ENCODE results near the gene NRDE2. TPM values are rescaled to one million over a fixed set of nuclear protein-coding genes. Genes with fewer than 3 reads are reported as not detected.

The NRDE2 gene
- total and polyA plus RNA-seq, 2 experiments from 2014 or later, result 20.0 to 21.9 TPM

DNA sequence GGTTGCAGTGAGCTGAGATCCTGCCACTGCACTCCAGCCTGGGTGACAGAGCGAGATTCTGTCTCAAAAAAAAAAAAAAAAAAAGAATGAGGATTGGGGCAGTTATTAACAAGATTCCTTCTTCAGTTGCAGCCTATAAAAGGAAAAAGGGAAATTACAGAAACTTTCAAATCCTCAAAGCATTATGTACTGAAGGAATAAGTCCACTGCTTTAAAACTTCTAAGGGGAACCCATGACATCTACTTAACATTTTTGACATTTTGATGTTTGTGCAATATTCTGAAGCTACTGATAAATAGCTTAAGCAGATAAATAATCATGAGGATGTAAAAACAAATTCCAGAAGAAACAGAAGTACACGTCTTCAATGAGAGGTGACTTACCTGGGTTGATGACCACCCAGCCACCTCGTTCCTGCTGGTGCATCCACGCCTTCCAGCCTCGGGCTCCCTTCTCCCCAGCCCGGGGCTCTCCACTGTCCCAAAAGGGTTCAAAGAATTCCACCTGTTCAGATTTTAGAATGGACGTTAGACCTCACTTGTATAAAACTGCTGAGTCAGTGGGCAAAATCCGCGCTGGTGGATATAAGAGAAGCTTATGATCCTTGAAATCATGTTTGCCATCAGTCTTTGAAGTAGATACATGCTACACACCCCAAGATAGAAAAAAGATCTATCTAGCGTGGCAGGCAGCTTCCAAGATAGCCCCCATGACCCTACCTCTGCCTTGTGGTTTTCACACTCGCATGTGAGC is 33.7 kb downstream of the NRDE2 start:
- H2AFZ ChIP-seq, result no peak overlapping the region
- TF ChIP-seq, protein P1, sequence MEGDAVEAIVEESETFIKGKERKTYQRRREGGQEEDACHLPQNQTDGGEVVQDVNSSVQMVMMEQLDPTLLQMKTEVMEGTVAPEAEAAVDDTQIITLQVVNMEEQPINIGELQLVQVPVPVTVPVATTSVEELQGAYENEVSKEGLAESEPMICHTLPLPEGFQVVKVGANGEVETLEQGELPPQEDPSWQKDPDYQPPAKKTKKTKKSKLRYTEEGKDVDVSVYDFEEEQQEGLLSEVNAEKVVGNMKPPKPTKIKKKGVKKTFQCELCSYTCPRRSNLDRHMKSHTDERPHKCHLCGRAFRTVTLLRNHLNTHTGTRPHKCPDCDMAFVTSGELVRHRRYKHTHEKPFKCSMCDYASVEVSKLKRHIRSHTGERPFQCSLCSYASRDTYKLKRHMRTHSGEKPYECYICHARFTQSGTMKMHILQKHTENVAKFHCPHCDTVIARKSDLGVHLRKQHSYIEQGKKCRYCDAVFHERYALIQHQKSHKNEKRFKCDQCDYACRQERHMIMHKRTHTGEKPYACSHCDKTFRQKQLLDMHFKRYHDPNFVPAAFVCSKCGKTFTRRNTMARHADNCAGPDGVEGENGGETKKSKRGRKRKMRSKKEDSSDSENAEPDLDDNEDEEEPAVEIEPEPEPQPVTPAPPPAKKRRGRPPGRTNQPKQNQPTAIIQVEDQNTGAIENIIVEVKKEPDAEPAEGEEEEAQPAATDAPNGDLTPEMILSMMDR (IDR thresholded peaks at IDR 0.05; ENCODE audit: poor library complexity), result no peak
- TF ChIP-seq EZH2 (IDR thresholded peaks at IDR 0.05; ENCODE audit: borderline replicate concordance) (no peak), EZH2phosphoT487 (IDR thresholded peaks at IDR 0.05; ENCODE audit: low read depth, severe bottlenecking, unreplicated experiment) (no peak)
- no peaks in the 10 kb centered on the region for H3K9me2 ChIP-seq (replicated peaks; ENCODE audit: insufficient read depth)
- H3K79me2 ChIP-seq, result no peaks in the 10 kb centered on the region
- no peak overlapping the region for H3K27ac ChIP-seq
- H3K9me3 ChIP-seq (ENCODE audit: low read depth), result no peaks in the 10 kb centered on the region
- H3K4me2 ChIP-seq, result no peak overlapping the region
- H4K20me1 ChIP-seq (ENCODE audit: insufficient read depth, poor library complexity, severe bottlenecking), result no peaks in the 10 kb centered on the region
- no peak for DNase-seq (ENCODE audit: low spot score)
- peaks cover 13% of the 10 kb centered on the region for H3K4me1 ChIP-seq (ENCODE audit: insufficient read depth)
- H3K4me3 ChIP-seq, result no peak overlapping the region
- no peaks in the 10 kb centered on the region for H3K36me3 ChIP-seq (replicated peaks; ENCODE audit: insufficient read depth, low read depth)
- no peaks in the 10 kb centered on the region for H3K27me3 ChIP-seq
- 90% methylated on average over 11 of the region's 11 CpGs for WGBS (ENCODE audit: low lambda C conversion rate, missing lambda C conversion rate)

DNA sequence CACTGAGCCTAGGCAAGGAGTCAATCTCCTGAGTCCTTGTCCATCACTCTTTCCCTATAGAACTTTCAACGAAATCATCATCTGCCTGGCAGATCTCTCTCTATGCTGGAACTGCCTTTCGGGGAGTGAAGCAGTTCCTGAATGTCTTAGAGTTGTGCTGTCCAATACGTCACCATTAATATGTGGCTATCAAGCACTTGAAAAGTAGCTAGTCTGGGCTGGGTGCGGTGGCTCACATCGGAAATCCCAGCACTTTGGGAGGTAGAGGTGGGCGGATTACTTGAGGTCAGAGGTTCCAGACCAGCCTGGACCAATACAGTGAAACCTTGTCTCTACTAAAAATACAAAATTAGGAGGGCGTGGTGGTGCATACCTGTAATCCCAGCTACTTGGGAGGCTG is 35.1 kb downstream of the NRDE2 start:
- no peaks in the 10 kb centered on the region for H3K9me2 ChIP-seq (replicated peaks; ENCODE audit: insufficient read depth)
- H2AFZ ChIP-seq, result no peak overlapping the region

DNA sequence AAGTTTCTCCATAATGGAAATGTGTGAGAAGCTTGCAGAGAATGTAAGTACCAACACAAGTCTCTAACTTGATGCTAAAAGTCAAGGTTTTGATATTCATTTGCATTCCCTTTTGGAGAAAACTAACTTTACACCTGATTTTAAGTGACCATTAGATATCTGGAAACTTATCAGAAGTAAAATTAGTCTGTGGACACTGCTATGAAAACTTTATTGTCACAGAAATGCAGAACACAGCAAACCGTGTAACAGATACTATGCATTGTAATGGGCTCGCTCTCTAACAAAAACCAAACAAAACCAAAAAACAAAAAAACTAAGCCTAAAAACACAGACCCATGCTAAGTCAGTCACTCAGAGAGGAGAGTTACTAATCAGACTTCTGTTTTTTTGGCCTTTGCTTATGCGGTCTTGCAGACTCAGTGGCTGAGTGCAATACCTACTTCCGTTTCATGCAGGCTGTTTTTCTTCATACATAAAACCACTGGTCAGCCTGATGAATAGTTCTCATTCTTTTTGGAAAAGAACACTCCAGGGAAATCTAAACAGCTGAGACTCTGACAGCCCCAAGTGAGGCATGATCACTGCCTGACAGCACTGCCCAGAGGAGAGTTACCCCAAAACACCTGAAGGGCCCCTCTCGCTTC is 35.7 kb downstream of the NRDE2 start:
- H2AFZ ChIP-seq, result no peak overlapping the region
- H3K4me2 ChIP-seq, result no peak overlapping the region
- no peaks in the 10 kb centered on the region for H3K9me3 ChIP-seq (ENCODE audit: low read depth)
- no peaks in the 10 kb centered on the region for H3K36me3 ChIP-seq (replicated peaks; ENCODE audit: insufficient read depth, low read depth)
- no peaks in the 10 kb centered on the region for H3K79me2 ChIP-seq
- no peak overlapping the region for H3K4me3 ChIP-seq
- no peaks in the 10 kb centered on the region for H3K4me1 ChIP-seq (ENCODE audit: insufficient read depth)
- no peaks in the 10 kb centered on the region for H4K20me1 ChIP-seq (ENCODE audit: insufficient read depth, poor library complexity, severe bottlenecking)
- DNase-seq (ENCODE audit: low spot score), result no peak
- H3K27me3 ChIP-seq, result no peaks in the 10 kb centered on the region
- no peaks in the 10 kb centered on the region for H3K9me2 ChIP-seq (replicated peaks; ENCODE audit: insufficient read depth)
- H3K27ac ChIP-seq, result no peak overlapping the region
- 89% methylated on average over 5 of the region's 5 CpGs for whole genome bisulfite sequencing (ENCODE audit: low lambda C conversion rate, missing lambda C conversion rate)
- TF ChIP-seq, protein P1 (IDR thresholded peaks at IDR 0.05; ENCODE audit: poor library complexity), result no peak
- no peak for TF ChIP-seq EZH2phosphoT487 (IDR thresholded peaks at IDR 0.05; ENCODE audit: low read depth, severe bottlenecking, unreplicated experiment)
- TF ChIP-seq EZH2 (IDR thresholded peaks at IDR 0.05; ENCODE audit: borderline replicate concordance), result no peak

More for the DNA sequence above, 35.1 kb downstream of the NRDE2 start:
- Histone ChIP-seq H3K4me3 (no peak overlapping the region), H3K36me3 (replicated peaks; ENCODE audit: insufficient read depth, low read depth) (no peaks in the 10 kb centered on the region), H3K4me1 (ENCODE audit: insufficient read depth) (no peaks in the 10 kb centered on the region), H3K9me3 (ENCODE audit: low read depth) (no peaks in the 10 kb centered on the region), H3K79me2 (no peaks in the 10 kb centered on the region), H4K20me1 (ENCODE audit: insufficient read depth, poor library complexity, severe bottlenecking) (no peaks in the 10 kb centered on the region), H3K4me2 (no peak overlapping the region), H3K27ac (no peak overlapping the region), H3K27me3 (no peaks in the 10 kb centered on the region)
- WGBS (ENCODE audit: low lambda C conversion rate, missing lambda C conversion rate), result 96% methylated on average over 7 of the region's 7 CpGs
- no peak for DNase-seq (ENCODE audit: low spot score)
- no peak for TF ChIP-seq EZH2phosphoT487 (IDR thresholded peaks at IDR 0.05; ENCODE audit: low read depth, severe bottlenecking, unreplicated experiment)

DNA sequence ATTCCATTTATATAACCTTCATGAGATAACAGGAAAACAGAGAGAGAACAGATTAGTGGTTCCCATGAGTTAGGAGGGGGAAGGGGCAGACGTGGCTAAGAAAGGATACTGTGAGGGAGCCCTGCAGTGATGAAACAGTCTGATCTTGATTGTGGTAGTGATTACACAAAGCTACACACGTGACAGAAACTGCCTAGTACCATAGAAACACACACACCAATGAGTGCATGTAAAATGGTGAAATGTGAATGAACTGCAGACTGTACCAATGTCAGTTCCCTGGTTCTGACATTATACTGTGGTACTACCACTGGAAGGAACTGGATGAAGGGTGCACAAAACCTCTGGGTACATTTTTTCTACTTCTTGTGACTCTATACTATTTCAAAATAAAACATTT is 36.9 kb downstream of the NRDE2 start:
- Histone ChIP-seq H3K4me1 (ENCODE audit: insufficient read depth) (no peaks in the 10 kb centered on the region), H3K36me3 (replicated peaks; ENCODE audit: insufficient read depth, low read depth) (no peaks in the 10 kb centered on the region), H4K20me1 (ENCODE audit: insufficient read depth, poor library complexity, severe bottlenecking) (no peaks in the 10 kb centered on the region), H3K4me2 (no peak overlapping the region), H2AFZ (no peak overlapping the region), H3K79me2 (no peaks in the 10 kb centered on the region), H3K27me3 (no peaks in the 10 kb centered on the region), H3K27ac (no peak overlapping the region), H3K9me2 (replicated peaks; ENCODE audit: insufficient read depth) (no peaks in the 10 kb centered on the region), H3K9me3 (ENCODE audit: low read depth) (no peaks in the 10 kb centered on the region), H3K4me3 (no peak overlapping the region)
- no peak for TF ChIP-seq EZH2 (IDR thresholded peaks at IDR 0.05; ENCODE audit: borderline replicate concordance)
- TF ChIP-seq, protein P1 (IDR thresholded peaks at IDR 0.05; ENCODE audit: poor library complexity), result no peak
- WGBS (ENCODE audit: low lambda C conversion rate, missing lambda C conversion rate), result 87% methylated on average over 2 of the region's 2 CpGs
- no peak for DNase-seq (ENCODE audit: low spot score)

Measured in hepatocyte (in vitro differentiated cells).